ENCODE results near the gene ITGAE.

The ITGAE gene

DNA sequence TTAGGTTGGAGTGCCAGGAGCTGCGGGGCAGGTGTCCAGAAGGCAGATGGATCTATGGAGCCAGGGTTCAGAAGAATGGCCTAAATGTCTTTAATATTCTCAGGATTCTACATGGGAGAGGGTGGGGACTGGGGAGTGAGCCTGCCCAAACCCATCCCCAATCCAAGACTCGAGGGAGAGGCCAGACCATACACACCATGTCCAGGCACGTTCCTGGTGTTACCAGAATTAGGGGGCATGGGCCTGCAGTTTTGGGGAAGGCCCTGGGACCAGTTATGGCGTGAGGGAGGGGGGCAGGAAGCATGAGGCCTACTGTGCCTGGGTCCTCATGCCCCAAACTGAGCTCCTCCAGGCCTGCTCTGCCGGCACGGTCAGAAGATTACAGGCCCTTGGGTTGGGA lies 134.5 kb downstream of the ITGAE start:
- DNase-seq: no peak

DNA sequence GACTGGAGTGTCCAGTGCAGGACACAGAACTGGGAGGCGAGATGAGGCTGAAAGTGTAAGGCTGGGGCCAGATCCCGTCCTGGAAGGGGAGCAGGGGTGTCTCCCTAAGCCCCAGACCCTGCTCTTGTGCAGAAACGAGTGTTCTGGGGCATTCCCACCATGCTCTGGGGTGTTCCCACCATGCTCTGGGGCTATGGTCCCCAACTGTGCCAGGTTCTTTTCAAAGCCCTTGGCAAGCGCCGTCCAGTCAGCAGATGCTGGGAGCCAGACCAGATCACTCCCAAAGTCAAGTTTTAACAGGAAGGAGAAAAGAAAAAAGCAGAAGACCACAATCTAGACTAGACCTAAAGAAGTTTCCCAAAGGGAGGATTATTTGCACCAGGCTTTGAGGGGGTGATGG lies 135.2 kb downstream of the ITGAE start:
- DNase-seq: no peak

Measured in fibroblast of skin of back (primary cell).